Osteoblast (primary cell): ENCODE results near the gene ARFIP1. TPM values are rescaled to one million over a fixed set of nuclear protein-coding genes. Genes with fewer than 3 reads are reported as not detected.
"Not testable (repeated sequence)": the region's sequence is repeated elsewhere in the genome, so short reads cannot be mapped to it uniquely, and the experiment has no call there.

ENCODE experiments used
- DNase-seq: peaks from one replicate; pipeline ENCODE4 v3.0.0; 2011; ENCODE audit warnings: low spot score, mixed read lengths; ENCODE audit not compliant: insufficient read length; ENCODE audit errors: missing footprints
- H2AFZ ChIP-seq: 2 replicates; pipeline ENCODE4 v1.6.0; 2011; ENCODE audit warnings: mild to moderate bottlenecking, low read length
- H3K27ac ChIP-seq: 2 replicates; pipeline ENCODE4 v1.5.1; 2011; ENCODE audit warnings: mild to moderate bottlenecking, low read depth, low read length, moderate library complexity
- H3K27me3 ChIP-seq: 2 replicates; pipeline ENCODE4 v1.6.0; 2012; ENCODE audit warnings: mild to moderate bottlenecking, control low read depth, inconsistent platforms, low read length, moderate library complexity; ENCODE audit not compliant: insufficient read depth
- H3K36me3 ChIP-seq: 2 replicates; pipeline ENCODE4 v1.5.1; 2011; ENCODE audit warnings: mild to moderate bottlenecking, low read length, control low read depth, moderate library complexity; ENCODE audit not compliant: insufficient read depth
- H3K4me1 ChIP-seq: 2 replicates; pipeline ENCODE4 v1.5.1; 2011; ENCODE audit warnings: mild to moderate bottlenecking, low read length, control low read depth, moderate library complexity; ENCODE audit not compliant: insufficient read depth
- H3K4me2 ChIP-seq: 2 replicates; pipeline ENCODE4 v1.6.0; 2011; ENCODE audit warnings: mild to moderate bottlenecking, low read length; ENCODE audit not compliant: insufficient read depth
- H3K4me3 ChIP-seq: fragments of 200-600 bp; sonication (generic); 3 replicates; pipeline ENCODE4 v1.5.1; 2012; ENCODE audit warnings: mild to moderate bottlenecking, low read length, inconsistent platforms; ENCODE audit not compliant: insufficient read depth
- H3K79me2 ChIP-seq: 2 replicates; pipeline ENCODE4 v1.6.0; 2012; ENCODE audit warnings: mild to moderate bottlenecking, low read length, control low read depth, inconsistent platforms; ENCODE audit not compliant: insufficient read depth
- H3K9me3 ChIP-seq: 2 replicates; pipeline ENCODE4 v1.5.1; 2011; ENCODE audit warnings: low read depth, low read length, control low read depth
- H4K20me1 ChIP-seq: 2 replicates; pipeline ENCODE4 v1.6.0; 2012; ENCODE audit warnings: mild to moderate bottlenecking, low read length, control low read depth; ENCODE audit not compliant: insufficient read depth
- total RNA-seq: library from RNA; depleted of rRNA; stranded (reverse); fragments of >200 nt; gene quantifications from 2 replicates; pipeline ENCODE4 v1.2.3, GENCODE V29; 2012
- TF ChIP-seq, protein P1 (sequence below): IDR thresholded peaks from 2 replicates; pipeline ENCODE4 v1.5.1; 2011; ENCODE audit warnings: mild to moderate bottlenecking, low read depth, low read length, moderate library complexity; ENCODE audit errors: extremely low read depth

Gene ARFIP1
- total RNA-seq, 1 donor: 38.7 TPM

DNA sequence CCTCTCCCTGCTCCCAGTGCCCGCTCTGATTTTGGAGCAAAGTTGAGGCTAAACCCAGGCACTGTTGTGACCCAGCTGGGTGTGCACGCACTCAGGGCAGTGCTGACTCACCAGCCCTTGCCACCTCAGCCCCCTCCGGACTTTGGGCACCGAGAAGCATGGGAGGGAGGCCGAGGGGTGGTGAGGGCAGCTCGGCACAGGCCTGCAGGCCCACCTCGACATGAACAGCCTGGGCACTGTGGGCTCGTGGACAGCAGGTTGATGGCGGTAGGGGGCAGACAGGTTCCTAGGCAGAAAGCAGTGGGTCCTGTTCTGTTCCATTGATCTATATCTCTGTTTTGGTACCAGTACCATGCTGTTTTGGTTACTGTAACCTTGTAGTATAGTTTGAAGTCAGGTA, 31.1 kb upstream of the ARFIP1 start:
- no peaks in the 10 kb centered on the region for H3K79me2 ChIP-seq
- TF ChIP-seq, protein P1, sequence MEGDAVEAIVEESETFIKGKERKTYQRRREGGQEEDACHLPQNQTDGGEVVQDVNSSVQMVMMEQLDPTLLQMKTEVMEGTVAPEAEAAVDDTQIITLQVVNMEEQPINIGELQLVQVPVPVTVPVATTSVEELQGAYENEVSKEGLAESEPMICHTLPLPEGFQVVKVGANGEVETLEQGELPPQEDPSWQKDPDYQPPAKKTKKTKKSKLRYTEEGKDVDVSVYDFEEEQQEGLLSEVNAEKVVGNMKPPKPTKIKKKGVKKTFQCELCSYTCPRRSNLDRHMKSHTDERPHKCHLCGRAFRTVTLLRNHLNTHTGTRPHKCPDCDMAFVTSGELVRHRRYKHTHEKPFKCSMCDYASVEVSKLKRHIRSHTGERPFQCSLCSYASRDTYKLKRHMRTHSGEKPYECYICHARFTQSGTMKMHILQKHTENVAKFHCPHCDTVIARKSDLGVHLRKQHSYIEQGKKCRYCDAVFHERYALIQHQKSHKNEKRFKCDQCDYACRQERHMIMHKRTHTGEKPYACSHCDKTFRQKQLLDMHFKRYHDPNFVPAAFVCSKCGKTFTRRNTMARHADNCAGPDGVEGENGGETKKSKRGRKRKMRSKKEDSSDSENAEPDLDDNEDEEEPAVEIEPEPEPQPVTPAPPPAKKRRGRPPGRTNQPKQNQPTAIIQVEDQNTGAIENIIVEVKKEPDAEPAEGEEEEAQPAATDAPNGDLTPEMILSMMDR: no peak
- no peak overlapping the region for H2AFZ ChIP-seq
- no peaks in the 10 kb centered on the region for H3K4me1 ChIP-seq
- no peaks in the 10 kb centered on the region for H3K36me3 ChIP-seq
- no peak for DNase-seq
- H4K20me1 ChIP-seq: no peaks in the 10 kb centered on the region
- H3K9me3 ChIP-seq: no peaks in the 10 kb centered on the region
- H3K27ac ChIP-seq: no peak overlapping the region
- H3K4me3 ChIP-seq: no peak overlapping the region
- no peaks in the 10 kb centered on the region for H3K27me3 ChIP-seq
- H3K4me2 ChIP-seq: no peak overlapping the region

DNA sequence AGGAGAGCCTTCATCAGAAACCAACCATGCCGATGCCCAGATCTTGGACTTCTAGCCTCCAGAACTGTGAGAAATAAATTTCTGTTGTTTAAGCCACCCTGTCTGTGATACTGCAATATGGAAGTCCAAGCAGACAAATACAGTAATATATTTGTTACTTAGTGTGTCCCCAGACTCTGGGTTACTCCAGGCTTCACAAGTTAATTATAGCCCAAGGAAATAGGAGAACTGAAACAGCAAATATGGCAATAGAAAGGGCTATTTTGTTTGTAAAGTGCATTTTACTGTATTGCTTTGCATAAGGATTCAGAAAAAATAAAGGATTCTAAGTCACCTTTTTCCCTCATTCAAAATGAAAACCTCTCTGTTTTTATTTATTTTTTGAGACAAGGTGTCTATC, 16.0 kb upstream of the ARFIP1 start:
- Histone ChIP-seq H3K36me3 (no peaks in the 10 kb centered on the region), H3K9me3 (no peaks in the 10 kb centered on the region), H3K79me2 (no peaks in the 10 kb centered on the region), H3K4me1 (no peaks in the 10 kb centered on the region), H3K4me2 (no peak overlapping the region), H4K20me1 (no peaks in the 10 kb centered on the region), H3K27ac (no peak overlapping the region), H3K27me3 (no peaks in the 10 kb centered on the region), H2AFZ (no peak overlapping the region), H3K4me3 (no peak overlapping the region)
- DNase-seq: no peak
- TF ChIP-seq, protein P1: no peak

DNA sequence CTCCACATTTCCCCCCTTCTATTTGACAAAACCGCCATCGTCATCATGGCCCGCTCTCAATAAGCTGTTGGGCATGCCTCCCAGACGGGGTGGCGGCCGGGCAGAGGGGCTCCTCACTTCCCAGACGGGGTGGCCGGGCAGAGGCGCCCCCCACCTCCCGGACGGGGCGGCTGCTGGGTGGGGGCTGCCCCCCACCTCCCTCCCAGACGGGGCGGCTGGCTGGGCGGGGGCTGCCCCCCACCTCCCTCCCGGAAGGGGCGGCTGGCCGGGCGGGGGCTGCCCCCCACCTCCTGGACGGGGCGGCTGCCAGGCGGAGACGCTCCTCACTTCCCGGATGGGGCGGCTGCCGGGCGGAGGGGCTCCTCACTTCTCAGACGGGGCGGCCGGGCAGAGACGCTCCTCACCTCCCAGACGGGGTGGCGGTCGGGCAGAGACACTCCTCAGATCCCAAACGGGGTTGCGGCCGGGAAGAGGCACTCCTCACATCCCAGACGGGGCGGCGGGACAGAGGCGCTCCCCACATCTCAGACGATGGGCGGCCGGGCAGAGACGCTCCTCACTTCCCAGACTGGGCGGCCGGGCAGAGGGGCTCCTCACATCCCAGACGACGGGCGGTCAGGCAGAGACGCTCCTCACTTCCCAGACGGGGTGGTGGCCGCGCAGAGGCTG, 14.6 kb upstream of the ARFIP1 start:
- DNase-seq, H4K20me1 ChIP-seq, H3K27me3 ChIP-seq, H3K27ac ChIP-seq, H3K36me3 ChIP-seq, H2AFZ ChIP-seq, H3K4me2 ChIP-seq, H3K4me1 ChIP-seq, H3K4me3 ChIP-seq, H3K79me2 ChIP-seq, H3K9me3 ChIP-seq: not testable (repeated sequence)

DNA sequence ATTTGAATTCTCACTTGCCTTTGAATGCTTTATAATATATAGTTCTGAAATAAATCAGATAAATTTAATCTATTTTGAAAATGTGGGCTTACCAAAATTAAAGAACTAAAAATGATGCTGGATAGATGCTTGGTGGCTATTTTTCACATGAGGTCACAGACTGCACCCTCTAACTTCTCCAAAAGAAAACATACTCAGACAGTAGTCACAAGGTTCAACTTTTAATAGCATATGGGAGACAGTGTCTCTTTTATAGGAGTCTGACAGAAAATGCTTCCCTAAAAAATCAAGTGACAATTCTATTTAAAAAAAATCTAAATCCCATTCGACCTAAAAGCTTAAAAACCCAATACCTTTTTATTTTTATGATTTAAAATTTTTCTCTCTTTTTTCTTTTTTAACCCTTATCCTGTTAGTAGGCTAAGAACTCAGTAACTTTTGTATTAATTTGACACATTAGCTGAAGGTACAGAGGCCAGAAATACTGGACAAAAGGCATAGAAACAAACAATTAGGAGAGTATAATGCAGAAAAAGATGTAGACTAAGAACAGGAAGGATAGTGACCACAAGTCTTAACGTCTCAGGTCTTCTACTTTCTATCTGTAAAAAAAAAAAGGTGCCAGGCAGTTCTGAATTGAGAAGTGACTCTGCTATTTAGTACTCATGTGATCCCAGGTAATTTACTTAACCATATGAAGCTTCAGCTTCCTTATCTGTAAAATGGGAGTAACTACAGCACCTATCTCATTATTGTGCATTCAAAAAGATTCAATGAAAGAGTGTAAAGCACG, 7.8 kb upstream of the ARFIP1 start:
- Histone ChIP-seq H3K4me3 (no peak overlapping the region), H3K27me3 (peaks cover 9% of the 10 kb centered on the region), H3K79me2 (no peaks in the 10 kb centered on the region), H4K20me1 (no peaks in the 10 kb centered on the region), H3K27ac (no peak overlapping the region), H3K4me1 (no peaks in the 10 kb centered on the region), H3K9me3 (no peaks in the 10 kb centered on the region), H3K4me2 (no peak overlapping the region), H3K36me3 (no peaks in the 10 kb centered on the region), H2AFZ (no peak overlapping the region)
- TF ChIP-seq, protein P1: no peak
- DNase-seq: no peak
